Spleen (tissue), 11 donors: ENCODE data around the gene MSH3. TPM values are rescaled to one million over a fixed set of nuclear protein-coding genes. Genes with fewer than 3 reads are reported as not detected.

Experiments
- DNase-seq: peaks from one replicate; pipeline ENCODE4 v3.0.0-alpha.2; 2020
- H3K27ac ChIP-seq, 8 donors: fragments of 200-600 bp; sonication (generic) in 7 of 8; 1 replicate in 4 of 8; 2 replicates in 4 of 8; pipeline versions ENCODE4 v1.5.0 to v1.8.0; 2016 to 2021; ENCODE audit warnings: inconsistent platforms in 4 of 8, mild to moderate bottlenecking in 4 of 8, moderate library complexity in 1 of 8
- H3K27me3 ChIP-seq, 7 donors: fragments of 200-600 bp; sonication (generic) in 6 of 7; replicated peaks in 1 of 7; 1 replicate in 4 of 7; 2 replicates in 3 of 7; pipeline versions ENCODE4 v1.5.0 to v1.8.0; 2016 to 2021; ENCODE audit warnings: inconsistent platforms in 3 of 7, mild to moderate bottlenecking in 1 of 7
- H3K36me3 ChIP-seq, 6 donors: fragments of 200-600 bp; sonication (generic) in 5 of 6; 1 replicate in 4 of 6; 2 replicates in 2 of 6; pipeline versions ENCODE4 v1.5.0 to v1.8.0; 2016 to 2021; ENCODE audit warnings: inconsistent platforms in 2 of 6
- H3K4me1 ChIP-seq, 6 donors: fragments of 200-600 bp; sonication (generic) in 5 of 6; 1 replicate in 3 of 6; 2 replicates in 3 of 6; pipeline versions ENCODE4 v1.5.0 to v1.8.0; 2016 to 2021; ENCODE audit warnings: inconsistent platforms in 3 of 6
- H3K4me3 ChIP-seq, 8 donors: fragments of 200-600 bp; sonication (generic) in 7 of 8; 1 replicate in 4 of 8; 2 replicates in 4 of 8; pipeline versions ENCODE4 v1.5.0 to v1.8.0; 2016 to 2021; ENCODE audit warnings: inconsistent platforms in 4 of 8, mild to moderate bottlenecking in 4 of 8, moderate library complexity in 2 of 8
- H3K9me3 ChIP-seq, 8 donors: fragments of 200-600 bp; sonication (generic) in 7 of 8; 1 replicate in 4 of 8; 2 replicates in 4 of 8; pipeline versions ENCODE4 v1.5.0 to v1.8.0; 2016 to 2021; ENCODE audit warnings: inconsistent platforms in 4 of 8
- POLR2A ChIP-seq, 3 donors: fragments of 450-650 bp; IDR thresholded peaks; one replicate each; pipeline ENCODE4 v1.5.1; 2017; ENCODE audit warnings: antibody characterized with exemption in 3 of 3, mild to moderate bottlenecking in 1 of 3
- POLR2AphosphoS5 ChIP-seq, 3 donors: sonication (generic); formaldehyde crosslinking; IDR thresholded peaks; one replicate each; pipeline ENCODE4 v1.5.1; 2017; ENCODE audit warnings: antibody characterized with exemption in 3 of 3
- WGBS, 5 donors: extraction: QIAGEN DNeasy Blood & Tissue Kit in 3 of 5; methylation state at CpG; one replicate each; pipeline versions ENCODE4 v1.1.5 to v1.1.7; 2013 to 2018; 5-methylcytosine and 5-hydroxymethylcytosine counted together
- intact Hi-C: fragments of 100-400 bp; cut with DNase I; formaldehyde crosslinking; loops from one replicate; pipeline ENCODE4 v1.15.0; 2023; ENCODE audit warnings: low total_unique reads
- polyA plus RNA-seq, 3 donors: library from polyadenylated mRNA; stranded (reverse); fragments of 200-250 nt; gene quantifications; one replicate each; pipeline ENCODE4 v1.2.1, GENCODE V29; 2013
- total RNA-seq, 7 donors: library from RNA; depleted of rRNA in 3 of 7; stranded (reverse); fragments of >200 nt in 3 of 7; fragmentation: NEBNext Ultra II Directional in 4 of 7; extraction: Animal tissue kit (Norgen Biotek cat#: 25700) in 4 of 7; gene quantifications; one replicate each; pipeline versions ENCODE4 v1.1.0 to v1.2.1, GENCODE V29; 2016 to 2021
- TF ChIP-seq, protein P1 (sequence below), 11 experiments: fragments of 200-600 bp in 7 of 11; fragments of 450-650 bp in 4 of 11; sonication (generic) in 4 of 11; IDR thresholded peaks in 8 of 11; conservative IDR thresholded peaks in 3 of 11; 1 replicate in 7 of 11; 2 replicates in 4 of 11; pipeline versions ENCODE4 v1.4.0 to v1.8.0; 2016 to 2021; ENCODE audit warnings: antibody characterized with exemption in 11 of 11, inconsistent platforms in 4 of 11, mild to moderate bottlenecking in 1 of 11
- donor health status: healthy with polysubstance abuse.
- donor health status: DM: no; HTN: no; CAD: no; lungs with moderate emphysema.
- donor health status: DM: no; HTN: no; CAD: no.
- donor health status: Bipolar disorder and iron deficiency.
- donor health status: healthy.
- donor health status: DM: no; HTN: no; CAD: no.
- donor health status: DM: yes; HTN: yes; CAD: no.

Gene MSH3
- total and polyA plus RNA-seq, 10 donors = 2.3 to 17.0 (median 14.6) TPM

DNA sequence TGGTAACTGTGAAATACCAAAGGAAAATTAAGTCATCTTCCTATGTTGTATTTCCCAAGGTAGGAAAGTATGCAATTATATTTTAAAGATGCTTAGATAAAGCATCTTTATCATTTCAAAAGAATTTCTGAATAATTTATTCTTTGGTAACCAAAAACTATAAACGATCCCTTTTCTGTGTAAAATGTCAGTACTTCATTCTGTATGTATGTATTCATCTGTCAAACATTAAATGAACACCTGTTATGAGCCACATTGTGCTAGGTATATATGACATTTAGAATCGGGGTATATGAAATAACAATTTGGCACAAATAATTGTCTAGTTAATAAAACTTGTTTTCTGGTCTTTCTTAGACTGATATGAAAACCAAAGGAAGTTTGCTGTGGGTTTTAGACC, 89.7 kb downstream of the MSH3 start:
- TF ChIP-seq POLR2A (IDR thresholded peaks at IDR 0.05) (no peak), POLR2AphosphoS5 (IDR thresholded peaks at IDR 0.05) (no peak)
- TF ChIP-seq, protein P1, sequence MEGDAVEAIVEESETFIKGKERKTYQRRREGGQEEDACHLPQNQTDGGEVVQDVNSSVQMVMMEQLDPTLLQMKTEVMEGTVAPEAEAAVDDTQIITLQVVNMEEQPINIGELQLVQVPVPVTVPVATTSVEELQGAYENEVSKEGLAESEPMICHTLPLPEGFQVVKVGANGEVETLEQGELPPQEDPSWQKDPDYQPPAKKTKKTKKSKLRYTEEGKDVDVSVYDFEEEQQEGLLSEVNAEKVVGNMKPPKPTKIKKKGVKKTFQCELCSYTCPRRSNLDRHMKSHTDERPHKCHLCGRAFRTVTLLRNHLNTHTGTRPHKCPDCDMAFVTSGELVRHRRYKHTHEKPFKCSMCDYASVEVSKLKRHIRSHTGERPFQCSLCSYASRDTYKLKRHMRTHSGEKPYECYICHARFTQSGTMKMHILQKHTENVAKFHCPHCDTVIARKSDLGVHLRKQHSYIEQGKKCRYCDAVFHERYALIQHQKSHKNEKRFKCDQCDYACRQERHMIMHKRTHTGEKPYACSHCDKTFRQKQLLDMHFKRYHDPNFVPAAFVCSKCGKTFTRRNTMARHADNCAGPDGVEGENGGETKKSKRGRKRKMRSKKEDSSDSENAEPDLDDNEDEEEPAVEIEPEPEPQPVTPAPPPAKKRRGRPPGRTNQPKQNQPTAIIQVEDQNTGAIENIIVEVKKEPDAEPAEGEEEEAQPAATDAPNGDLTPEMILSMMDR (IDR thresholded peaks at IDR 0.05 in 8 of 11, conservative IDR thresholded peaks at IDR 0.05 in 3 of 11) = no peak
- Histone ChIP-seq H3K27me3 (no peaks in the 10 kb centered on the region), H3K27ac (no peak overlapping the region), H3K4me1 (peaks cover 0 to 12% (median 5%) of the 10 kb centered on the region in 6 donors), H3K36me3 (peaks cover 0 to 93% (median 33%) of the 10 kb centered on the region in 6 donors), H3K4me3 (no peak overlapping the region), H3K9me3 (no peaks in the 10 kb centered on the region)
- 92 to 94% (median 92%) methylated on average over 2 of the region's 2 CpGs for WGBS, 5 donors
- no peak for DNase-seq
- intact Hi-C loops = no loop called here

- TF ChIP-seq POLR2AphosphoS5 (IDR thresholded peaks at IDR 0.05) (no peak), POLR2A (IDR thresholded peaks at IDR 0.05) (no peak)
- TF ChIP-seq, protein P1 (IDR thresholded peaks at IDR 0.05 in 8 of 11, conservative IDR thresholded peaks at IDR 0.05 in 3 of 11) = no peak
- peaks cover 0 to 12% (median 5%) of the 10 kb centered on the region in 6 donors for H3K4me1 ChIP-seq
- 93 to 100% (median 98%) methylated on average over 1 of the region's 1 CpG for WGBS, 5 donors
- H3K36me3 ChIP-seq = peaks cover 0 to 86% (median 33%) of the 10 kb centered on the region in 6 donors
- no peak overlapping the region for H3K4me3 ChIP-seq
- no peaks in the 10 kb centered on the region for H3K27me3 ChIP-seq
- intact Hi-C loops = no loop called here
- H3K27ac ChIP-seq = no peak overlapping the region
- no peaks in the 10 kb centered on the region for H3K9me3 ChIP-seq
- no peak for DNase-seq
Observed at GRCh38 chr5:80745490-80745889, 91.0 kb downstream of the MSH3 start.

- 93 to 95% (median 94%) methylated on average over 3 of the region's 3 CpGs for WGBS, 5 donors
- Histone ChIP-seq H3K36me3 (peaks cover 0 to 79% (median 28%) of the 10 kb centered on the region in 6 donors), H3K9me3 (no peaks in the 10 kb centered on the region), H3K27ac (no peak overlapping the region), H3K27me3 (no peaks in the 10 kb centered on the region), H3K4me1 (no peaks in the 10 kb centered on the region), H3K4me3 (no peak overlapping the region)
- intact Hi-C loops = no loop called here
- TF ChIP-seq POLR2AphosphoS5 (IDR thresholded peaks at IDR 0.05) (no peak), POLR2A (IDR thresholded peaks at IDR 0.05) (no peak)
- TF ChIP-seq, protein P1 (IDR thresholded peaks at IDR 0.05 in 8 of 11, conservative IDR thresholded peaks at IDR 0.05 in 3 of 11) = no peak
- DNase-seq = no peak
Observed at GRCh38 chr5:80747922-80748321, 93.5 kb downstream of the MSH3 start.

DNA sequence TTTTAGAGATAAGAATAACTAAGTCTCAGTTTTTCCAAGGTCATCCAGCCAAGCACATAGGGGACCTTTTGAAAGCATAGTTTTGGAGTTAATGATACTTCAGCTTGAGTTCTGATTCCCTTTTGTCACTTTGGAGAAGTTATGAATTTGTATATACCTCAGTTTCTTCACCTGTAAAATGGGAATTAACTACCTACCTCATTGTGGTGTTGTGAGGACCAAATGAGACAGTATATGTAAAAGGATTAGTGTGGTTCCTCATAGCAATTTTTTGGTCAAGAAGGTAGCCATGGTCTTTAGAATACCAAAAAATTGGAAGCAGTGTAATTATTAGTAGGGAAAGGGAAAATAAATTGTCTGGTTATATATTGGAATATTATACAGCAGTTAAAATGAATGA, 98.0 kb downstream of the MSH3 start:
- H3K9me3 ChIP-seq = no peaks in the 10 kb centered on the region
- intact Hi-C loops = no loop called here
- H3K27me3 ChIP-seq = no peaks in the 10 kb centered on the region
- peaks cover 0 to 40% (median 0%) of the 10 kb centered on the region in 6 donors for H3K36me3 ChIP-seq
- no peak overlapping the region for H3K27ac ChIP-seq
- DNase-seq = no peak
- H3K4me1 ChIP-seq = peaks cover 6 to 26% (median 23%) of the 10 kb centered on the region in 6 donors
- H3K4me3 ChIP-seq = no peak overlapping the region
- TF ChIP-seq, protein P1 (IDR thresholded peaks at IDR 0.05 in 8 of 11, conservative IDR thresholded peaks at IDR 0.05 in 3 of 11) = no peak
- TF ChIP-seq POLR2AphosphoS5 (IDR thresholded peaks at IDR 0.05) = no peak
- TF ChIP-seq POLR2A (IDR thresholded peaks at IDR 0.05) = no peak
